ENCODE data around the gene ENTPD2.

ENTPD2 gene

DNA sequence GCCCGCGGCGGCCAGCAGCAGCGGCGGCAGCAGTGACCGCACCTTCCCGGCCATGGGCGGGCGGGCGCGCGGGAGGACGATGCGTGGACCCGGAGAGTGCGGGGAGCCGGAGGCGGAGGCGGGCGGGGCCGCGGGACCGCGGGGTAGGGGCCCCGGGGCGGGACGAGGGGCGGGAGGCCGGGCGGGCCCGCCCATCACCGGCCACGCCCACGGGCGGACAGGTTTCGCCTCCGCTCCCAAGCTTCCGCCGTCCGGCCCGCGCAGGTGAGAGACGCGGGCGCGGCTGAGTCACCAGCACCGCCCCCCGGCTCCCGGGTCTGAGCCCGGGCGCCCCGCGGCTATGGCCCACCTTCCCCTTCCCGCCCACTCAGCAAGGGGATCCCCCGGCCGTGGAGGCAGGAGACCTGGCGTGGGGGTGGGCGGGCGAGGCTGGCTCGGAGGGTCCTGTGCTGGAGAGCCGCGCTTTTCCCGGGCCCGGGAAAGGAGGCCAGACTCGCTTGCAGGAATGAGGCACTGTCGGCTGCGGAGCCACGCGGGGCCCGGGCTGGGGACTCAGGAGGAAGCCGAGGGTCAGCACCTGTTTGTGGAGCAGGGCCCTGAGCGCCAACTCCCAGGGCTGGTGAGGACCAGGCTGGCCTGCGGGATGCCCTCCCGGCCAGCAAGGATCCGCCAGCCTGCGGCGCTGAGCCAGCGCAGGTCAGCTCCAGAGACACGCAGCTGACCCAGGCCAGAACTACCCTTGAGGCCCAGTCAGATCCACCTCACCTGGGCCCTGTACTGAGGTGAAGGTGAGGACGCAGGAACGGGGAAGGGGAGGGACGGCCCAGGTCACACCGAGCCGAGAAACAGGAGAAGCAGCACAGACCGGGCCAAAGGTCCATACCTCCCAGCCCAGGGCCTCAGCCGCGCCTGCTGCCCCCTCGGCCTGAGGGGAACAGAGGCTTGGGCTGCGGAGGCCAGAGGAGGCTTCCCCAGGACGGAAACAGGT, at the start of gene ENTPD2:
TSS of gene ENTPD2 (minus strand) at position 118 of the 988 bp plus-strand sequence. CDS start at position 54, 64 bp downstream.
- DNase-seq (ENCODE audit: low read depth): no peak

DNA sequence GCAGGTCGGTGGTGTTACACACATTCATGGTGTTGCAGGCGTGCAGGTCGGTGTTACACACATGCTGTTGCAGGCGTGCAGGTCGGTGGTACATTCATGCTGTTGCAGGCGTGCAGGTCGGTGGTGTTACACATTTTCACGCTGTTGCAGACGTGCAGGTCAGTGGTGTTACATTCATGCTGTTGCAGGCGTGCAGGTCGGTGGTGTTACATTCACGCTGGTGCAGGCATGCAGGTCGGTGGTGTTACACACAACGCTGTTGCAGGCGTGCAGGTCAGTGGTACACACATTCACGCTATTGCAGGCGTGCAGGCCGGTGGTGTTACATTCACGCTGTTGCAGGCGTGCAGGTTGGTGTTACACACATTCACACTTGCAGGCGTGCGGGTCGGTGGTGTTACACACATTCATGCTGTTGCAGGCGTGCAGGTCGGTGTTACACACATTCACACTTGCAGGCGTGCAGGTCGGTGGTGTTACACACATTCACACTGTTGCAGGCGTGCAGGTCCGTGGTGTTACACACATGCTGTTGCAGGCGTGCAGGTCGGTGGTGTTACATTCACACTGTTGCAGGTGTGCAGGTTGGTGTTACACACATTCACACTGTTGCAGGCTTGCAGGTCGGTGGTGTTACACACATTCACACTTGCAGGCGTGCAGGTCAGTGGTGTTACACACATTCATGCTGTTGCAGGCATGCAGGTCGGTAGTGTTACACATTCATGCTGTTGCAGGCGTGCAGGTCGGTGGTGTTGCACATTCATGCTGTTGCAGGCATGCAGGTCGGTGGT, 49.5 kb upstream of the ENTPD2 start:
- DNase-seq (ENCODE audit: low read depth): no peak

DNA sequence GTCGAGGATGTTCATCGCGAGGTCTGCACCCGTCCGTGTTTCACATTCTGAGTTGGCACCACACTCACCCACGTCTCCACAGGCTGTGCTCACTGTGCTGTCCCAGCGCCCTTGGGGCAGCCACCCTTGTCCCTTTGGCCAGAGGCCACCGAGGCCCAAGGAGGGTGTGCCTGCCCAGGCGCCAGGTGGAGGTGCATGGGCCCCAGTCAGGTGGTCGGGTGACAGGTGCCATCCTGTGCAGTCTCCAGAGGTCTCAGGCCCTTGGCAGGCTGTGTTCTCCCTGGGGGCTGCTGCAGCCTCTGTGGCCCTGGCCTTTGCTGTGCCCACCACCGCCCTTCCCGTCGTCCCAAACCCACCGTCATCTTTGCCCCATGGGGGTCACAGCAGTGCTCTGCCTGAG, 45.4 kb upstream of the ENTPD2 start:
- no peak for DNase-seq (ENCODE audit: low read depth)

DNA sequence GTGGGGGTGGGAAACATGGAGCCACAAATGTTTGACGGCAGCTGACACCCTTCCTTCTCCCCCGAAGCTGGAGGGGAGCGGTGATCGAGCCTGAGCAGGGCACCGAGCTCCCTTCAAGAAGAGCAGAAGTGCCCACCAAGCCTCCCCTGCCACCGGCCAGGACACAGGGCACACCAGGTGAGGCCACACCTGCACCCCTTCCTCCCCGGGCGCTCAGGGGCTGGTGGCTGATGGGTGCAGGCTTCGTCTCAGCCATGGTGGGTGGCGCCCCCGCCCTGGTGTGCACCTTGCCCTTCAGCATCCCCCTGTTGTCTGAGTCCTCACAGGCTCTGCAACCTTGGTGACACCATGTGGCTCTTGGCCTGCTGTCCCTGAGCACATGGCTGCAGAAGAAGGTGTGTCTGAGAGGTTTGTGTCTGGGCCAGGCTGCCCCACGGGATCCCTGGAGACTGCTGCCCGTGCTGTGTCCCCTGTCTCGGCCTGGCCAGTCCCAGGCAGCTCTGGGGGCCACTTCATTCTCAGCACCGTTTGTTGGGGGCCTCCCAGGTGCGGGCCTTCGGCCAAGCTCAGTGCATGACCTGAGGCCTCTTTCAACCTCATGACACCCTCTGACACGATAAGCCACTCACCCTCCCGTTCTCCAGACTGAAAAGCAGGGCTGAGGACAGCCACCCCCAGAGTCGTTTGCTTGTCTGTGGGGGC, 44.1 kb upstream of the ENTPD2 start:
- no peak for DNase-seq (ENCODE audit: low read depth)

DNA sequence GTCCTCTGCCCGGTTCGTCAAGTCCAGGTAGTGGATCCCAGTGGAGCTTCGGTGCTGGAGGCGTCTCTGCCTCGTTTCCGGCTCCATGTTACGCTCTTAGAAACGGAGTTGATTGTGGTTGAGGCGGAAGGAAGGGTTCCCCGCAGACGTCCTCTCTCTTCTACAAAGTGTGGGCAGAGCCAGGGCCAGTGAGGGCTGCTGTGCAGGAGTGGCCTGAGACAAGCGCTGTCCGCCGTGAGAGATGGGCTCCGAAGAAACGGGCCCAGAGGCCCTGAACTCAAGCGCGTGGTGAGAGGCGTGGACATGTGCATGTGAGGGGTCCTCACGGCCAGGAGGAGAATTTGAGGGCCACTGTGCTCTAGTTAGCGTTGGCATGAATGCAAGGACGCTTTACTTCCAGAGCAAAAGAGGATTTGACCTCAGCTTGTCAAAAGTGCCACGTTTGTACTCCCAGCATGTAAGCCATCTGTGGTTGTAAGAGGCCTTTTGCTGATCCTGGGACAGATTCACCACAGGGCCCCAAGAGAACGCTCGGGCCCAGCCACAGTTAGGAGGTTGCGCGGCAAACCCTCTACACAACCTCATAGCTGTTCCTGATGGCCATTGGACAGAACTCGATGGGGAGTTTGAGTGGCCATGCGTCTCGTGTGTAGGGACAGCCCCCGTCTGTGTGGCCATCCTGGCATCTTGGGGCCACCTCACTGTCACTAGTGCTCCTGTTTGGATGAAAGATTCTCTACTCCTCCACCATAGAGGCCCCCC, 43.1 kb upstream of the ENTPD2 start:
- DNase-seq (ENCODE audit: low read depth): no peak

GRCh38 chr9:137095664-137096517, 42.0 kb upstream of the ENTPD2 start:
- DNase-seq (ENCODE audit: low read depth): no peak

DNA sequence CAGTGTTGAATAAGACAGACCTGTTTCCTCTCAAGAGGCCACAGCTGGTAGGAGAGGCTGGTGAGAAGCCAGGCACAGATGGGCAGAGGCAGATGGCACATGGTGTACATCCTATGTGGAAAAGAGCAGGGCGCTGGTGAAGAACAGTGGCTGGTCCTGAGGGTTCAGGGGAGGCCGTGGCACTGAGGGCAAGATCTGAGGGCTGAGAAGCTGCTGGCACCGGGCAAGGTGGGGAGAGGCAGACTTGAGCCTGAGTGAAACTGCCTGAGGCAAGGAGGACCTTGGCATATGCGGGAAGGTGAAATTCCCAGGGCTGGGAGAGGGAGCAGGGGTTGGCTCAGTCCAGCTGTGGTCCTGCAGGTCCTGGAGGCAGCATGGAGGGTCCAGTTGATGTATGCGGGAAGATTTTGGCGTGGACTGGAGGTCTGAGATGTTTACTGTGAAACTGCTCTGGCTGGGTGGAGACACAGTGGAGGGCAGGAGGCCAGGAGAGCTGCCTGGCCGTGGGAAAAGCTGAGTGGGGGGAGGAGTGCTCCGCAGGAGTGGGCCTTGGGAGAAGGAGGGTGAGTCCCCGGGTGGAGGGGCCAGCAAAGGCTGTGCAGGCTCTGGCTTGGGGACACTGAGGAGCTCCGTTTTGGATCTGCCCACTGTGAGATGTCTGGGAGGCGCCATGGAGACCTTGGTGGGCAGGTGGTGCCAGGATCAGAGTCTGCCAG, 35.5 kb upstream of the ENTPD2 start:
- no peak for DNase-seq (ENCODE audit: low read depth)

GRCh38 chr9:137088121-137088520, 34.3 kb upstream of the ENTPD2 start:
- DNase-seq (ENCODE audit: low read depth): no peak

GRCh38 chr9:137087409-137087925, 33.6 kb upstream of the ENTPD2 start:
- no peak for DNase-seq (ENCODE audit: low read depth)

- DNase-seq (ENCODE audit: low read depth): peak; percentile 99
These were observed 32.9 kb upstream of the ENTPD2 start, which contains the start of gene MAN1B1 for GRCh38 chr9:137086531-137087408. MAN1B1 (plus strand) TSS chr9:137086985; CDS start chr9:137087000, 15 bp downstream.

GRCh38 chr9:137085920-137086530, 32.2 kb upstream of the ENTPD2 start:
- no peak for DNase-seq (ENCODE audit: low read depth)

- no peak for DNase-seq (ENCODE audit: low read depth)
These were observed 30.7 kb upstream of the ENTPD2 start for GRCh38 chr9:137084526-137084925.

GRCh38 chr9:137083394-137084004, 29.6 kb upstream of the ENTPD2 start:
- peak; percentile 88 for DNase-seq (ENCODE audit: low read depth)

GRCh38 chr9:137082925-137083290, 29.0 kb upstream of the ENTPD2 start:
- no peak for DNase-seq (ENCODE audit: low read depth)

DNA sequence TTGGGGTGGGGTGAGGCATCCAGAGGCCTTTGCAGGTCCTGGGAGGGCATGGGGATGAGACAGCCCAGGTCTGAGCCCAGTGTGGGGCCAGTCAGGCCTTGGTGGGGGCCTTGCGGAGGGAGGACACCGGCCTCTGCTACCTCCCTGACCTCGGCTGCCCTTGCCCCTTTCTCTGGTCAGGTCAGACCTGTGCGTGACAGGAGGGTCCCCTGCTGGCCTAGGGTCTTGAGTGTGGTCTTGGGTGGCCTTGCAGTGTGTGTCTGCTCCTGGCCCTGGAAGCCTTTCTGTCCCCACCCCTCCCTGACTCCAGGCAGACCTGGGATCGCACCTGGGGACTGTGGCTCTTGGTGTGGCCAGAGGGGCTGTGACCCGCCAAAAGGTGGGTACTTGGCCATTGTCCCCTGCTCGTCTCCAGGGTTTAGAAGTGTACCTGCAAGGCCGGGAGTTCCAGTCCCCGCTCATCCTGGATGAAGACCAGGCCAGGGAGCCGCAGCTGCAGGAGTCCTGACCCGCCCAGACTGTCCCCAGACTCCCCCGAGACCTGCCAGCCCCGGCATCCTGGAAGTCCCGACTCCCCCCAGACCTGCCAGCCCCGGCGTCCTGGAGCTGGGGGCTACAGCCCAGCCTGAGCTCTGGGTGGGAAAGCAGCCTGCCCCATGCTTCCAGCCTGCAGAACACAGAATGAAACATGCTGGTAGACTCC, 28.5 kb upstream of the ENTPD2 start:
- no peak for DNase-seq (ENCODE audit: low read depth)

- DNase-seq (ENCODE audit: low read depth): no peak
These were observed 26.6 kb upstream of the ENTPD2 start for GRCh38 chr9:137080260-137081122.
